Effector memory CD4-positive, alpha-beta T cell (primary cell): ENCODE results near the gene OSM.

Source experiments
- DNase-seq, 3 donors: peaks; one replicate each; pipeline ENCODE4 v3.0.0-alpha.2; 2020
- H3K27ac ChIP-seq: 2 replicates; pipeline ENCODE4 v1.7.0; 2013; ENCODE audit warnings: mild to moderate bottlenecking, low read length, moderate library complexity; ENCODE audit not compliant: insufficient read depth, poor library complexity, severe bottlenecking
- H3K27me3 ChIP-seq: replicated peaks from 2 replicates; pipeline ENCODE4 v1.7.0; 2013; ENCODE audit warnings: mild to moderate bottlenecking, low read length; ENCODE audit not compliant: insufficient read depth, control insufficient read depth, poor library complexity, severe bottlenecking
- H3K36me3 ChIP-seq: 2 replicates; pipeline ENCODE4 v1.7.0; 2013; ENCODE audit warnings: mild to moderate bottlenecking, low read length, moderate library complexity; ENCODE audit not compliant: control insufficient read depth, insufficient read depth
- H3K4me1 ChIP-seq: 2 replicates; pipeline ENCODE4 v1.7.0; 2013; ENCODE audit warnings: low read length, mild to moderate bottlenecking; ENCODE audit not compliant: control insufficient read depth, insufficient read depth, poor library complexity, severe bottlenecking
- H3K4me3 ChIP-seq: 2 replicates; pipeline ENCODE4 v1.7.0; 2013; ENCODE audit warnings: low read length, low read depth, mild to moderate bottlenecking; ENCODE audit not compliant: insufficient read depth, poor library complexity, severe bottlenecking
- H3K9me3 ChIP-seq: 2 replicates; pipeline ENCODE4 v1.7.0; 2013; ENCODE audit warnings: mild to moderate bottlenecking, low read length, moderate library complexity; ENCODE audit not compliant: control insufficient read depth

Gene OSM

DNA sequence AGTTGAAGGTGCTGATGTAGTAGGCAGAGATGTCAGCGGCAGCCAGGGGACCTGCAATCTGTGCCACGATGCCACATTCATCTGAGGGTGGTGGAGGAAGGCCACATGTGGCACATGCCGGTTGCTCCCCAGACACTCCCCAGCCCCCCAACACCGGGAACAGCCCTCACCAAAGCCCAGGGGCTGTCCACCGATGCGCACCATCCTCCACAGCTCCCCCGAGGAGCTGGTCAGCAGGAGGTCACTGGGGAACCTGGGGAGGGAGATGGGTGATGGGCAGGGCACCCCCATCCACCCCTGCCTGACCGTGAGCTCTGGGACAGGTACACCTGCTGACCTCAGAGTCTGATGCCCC lies 19.2 kb upstream of the OSM start:
- DNase-seq = no peak
- Histone ChIP-seq H3K27ac (no peak overlapping the region), H3K4me1 (peaks cover 34% of the 10 kb centered on the region), H3K9me3 (no peaks in the 10 kb centered on the region), H3K27me3 (no peaks in the 10 kb centered on the region), H3K36me3 (no peaks in the 10 kb centered on the region), H3K4me3 (no peak overlapping the region)

DNA sequence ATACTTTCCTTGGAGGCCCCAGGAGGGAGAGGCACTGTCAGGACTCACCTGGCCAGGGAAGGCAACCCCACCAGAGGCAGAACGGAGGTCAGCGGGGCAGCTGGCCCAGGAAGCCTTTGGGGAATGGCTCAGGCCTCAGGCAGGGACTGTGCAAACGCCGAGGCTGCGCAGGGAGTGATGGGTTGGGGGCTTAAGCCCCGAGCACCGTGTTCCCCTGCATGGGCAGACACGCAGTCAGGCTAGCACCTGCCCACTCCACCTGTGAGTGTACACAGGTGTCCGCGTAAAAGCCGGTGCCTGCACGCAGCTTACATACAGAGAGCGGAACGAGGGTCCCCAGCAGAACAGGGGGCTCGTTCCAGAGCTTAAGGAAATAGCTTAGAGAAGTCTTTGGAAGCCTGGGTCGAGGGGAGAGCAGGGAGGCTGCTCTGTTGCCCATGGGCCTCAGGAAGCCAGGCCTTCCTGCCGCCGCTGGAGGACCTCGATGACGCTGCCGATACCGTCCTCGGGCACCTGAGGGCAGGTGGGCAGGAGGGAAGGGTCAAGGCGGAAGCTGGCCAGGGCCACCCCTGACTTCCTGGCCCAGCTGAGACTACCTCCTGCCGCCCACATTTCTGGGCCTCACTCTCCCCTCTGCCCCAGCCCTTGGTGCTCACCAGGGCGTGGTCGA lies 18.7 kb upstream of the OSM start:
- no peaks in the 10 kb centered on the region for H3K27me3 ChIP-seq
- H3K4me3 ChIP-seq = no peak overlapping the region
- H3K4me1 ChIP-seq = peaks cover 29% of the 10 kb centered on the region
- no peaks in the 10 kb centered on the region for H3K36me3 ChIP-seq
- no peak overlapping the region for H3K27ac ChIP-seq
- DNase-seq = no peak
- no peaks in the 10 kb centered on the region for H3K9me3 ChIP-seq

DNA sequence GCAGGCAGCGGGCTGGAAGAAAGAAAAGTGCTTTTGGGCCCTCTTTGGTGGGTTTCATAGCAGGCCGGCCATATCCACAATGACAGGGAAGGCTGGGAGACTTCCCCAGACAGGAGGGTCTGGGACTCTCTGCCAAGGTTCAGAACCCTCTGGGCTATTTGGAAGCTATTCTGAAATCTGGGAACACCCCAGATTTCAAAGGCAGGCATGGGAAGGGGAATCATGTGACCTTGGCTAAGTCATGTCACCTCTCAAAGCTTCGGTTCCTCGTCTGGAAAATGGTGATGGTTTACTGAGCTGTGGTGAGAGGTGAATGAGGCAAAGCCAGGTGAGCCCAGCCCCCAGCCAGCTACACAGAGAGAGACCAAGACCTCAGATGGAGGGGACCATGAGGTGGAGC lies 18.0 kb upstream of the OSM start:
- DNase-seq = no peak
- no peak overlapping the region for H3K4me3 ChIP-seq

DNA sequence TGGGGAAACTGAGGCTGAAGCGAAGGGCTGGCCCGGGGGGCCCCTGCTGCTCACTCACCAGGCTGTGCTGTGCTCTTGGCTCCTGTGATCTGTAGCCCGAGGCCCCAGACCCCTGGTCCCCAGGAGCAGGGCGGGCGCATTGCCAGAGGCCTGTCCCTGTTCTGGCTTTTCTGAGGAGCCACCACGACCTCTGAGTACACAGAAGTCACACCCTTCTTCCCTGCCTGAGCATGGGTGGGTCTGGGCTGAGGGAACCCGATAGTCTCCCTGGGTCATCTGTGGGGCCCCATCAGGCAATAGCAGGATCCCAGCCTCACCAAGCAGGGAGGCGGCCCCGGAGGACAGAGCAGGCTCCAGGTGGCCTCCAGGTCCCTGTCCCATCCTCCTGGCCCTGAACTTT lies 17.5 kb upstream of the OSM start:
- H3K4me3 ChIP-seq = no peak overlapping the region
- H3K4me1 ChIP-seq = peaks cover 26% of the 10 kb centered on the region
- H3K27ac ChIP-seq = no peak overlapping the region

More for the DNA sequence above, 18.0 kb upstream of the OSM start:
- Histone ChIP-seq H3K4me1 (peaks cover 26% of the 10 kb centered on the region), H3K36me3 (no peaks in the 10 kb centered on the region), H3K9me3 (no peaks in the 10 kb centered on the region), H3K27me3 (no peaks in the 10 kb centered on the region), H3K27ac (no peak overlapping the region)

DNA sequence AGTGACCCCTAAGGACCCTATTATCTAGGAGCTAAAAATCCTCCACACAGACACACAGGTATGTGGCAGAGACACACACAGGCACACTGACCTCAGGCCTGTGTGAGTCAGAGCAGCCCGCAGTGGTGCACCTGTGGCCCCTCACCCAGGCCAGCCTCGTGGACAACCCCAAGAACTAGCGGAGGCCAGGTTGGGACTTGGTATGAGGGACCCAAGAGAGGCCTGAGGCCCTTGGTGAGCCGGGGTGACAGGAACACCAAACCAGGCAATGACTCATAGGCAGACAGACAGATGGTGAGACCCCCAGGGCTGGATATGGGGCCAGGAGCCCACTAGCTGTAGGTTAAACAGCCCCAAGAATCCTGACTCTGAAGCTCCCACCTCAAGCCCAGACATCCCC lies 16.7 kb upstream of the OSM start:
- H3K36me3 ChIP-seq = no peaks in the 10 kb centered on the region
- no peak overlapping the region for H3K4me3 ChIP-seq
- peaks cover 17% of the 10 kb centered on the region for H3K4me1 ChIP-seq
- DNase-seq = no peak
- H3K27ac ChIP-seq = no peak overlapping the region
- H3K27me3 ChIP-seq = no peaks in the 10 kb centered on the region
- H3K9me3 ChIP-seq = no peaks in the 10 kb centered on the region

More for the DNA sequence above, 17.5 kb upstream of the OSM start:
- no peaks in the 10 kb centered on the region for H3K36me3 ChIP-seq
- no peaks in the 10 kb centered on the region for H3K9me3 ChIP-seq
- DNase-seq = no peak
- H3K27me3 ChIP-seq = no peaks in the 10 kb centered on the region

DNA sequence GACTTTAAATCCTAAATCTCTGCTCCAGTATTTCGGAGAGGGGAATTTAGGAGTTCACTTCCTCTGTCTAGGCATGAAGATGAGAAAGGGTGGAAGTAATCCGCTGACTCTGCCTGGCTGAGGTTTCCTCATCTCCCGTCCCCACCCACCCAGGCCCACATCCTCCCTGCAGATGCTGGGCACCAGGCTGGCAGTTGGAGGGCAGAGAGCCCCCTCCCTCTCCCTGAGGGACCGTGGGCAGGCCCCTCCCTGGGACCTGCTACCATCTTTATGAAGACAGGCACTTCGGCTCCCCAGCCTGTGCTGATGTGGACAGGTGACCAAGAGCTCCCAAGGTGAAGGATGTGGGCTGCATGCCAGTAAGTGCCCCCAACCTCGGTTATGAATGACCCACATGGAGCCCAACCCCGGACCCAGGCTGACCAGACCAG lies 16.0 kb upstream of the OSM start:
- Histone ChIP-seq H3K4me1 (peaks cover 11% of the 10 kb centered on the region), H3K9me3 (no peaks in the 10 kb centered on the region), H3K27ac (no peak overlapping the region), H3K27me3 (no peaks in the 10 kb centered on the region), H3K4me3 (no peak overlapping the region), H3K36me3 (no peaks in the 10 kb centered on the region)
- no peak for DNase-seq

DNA sequence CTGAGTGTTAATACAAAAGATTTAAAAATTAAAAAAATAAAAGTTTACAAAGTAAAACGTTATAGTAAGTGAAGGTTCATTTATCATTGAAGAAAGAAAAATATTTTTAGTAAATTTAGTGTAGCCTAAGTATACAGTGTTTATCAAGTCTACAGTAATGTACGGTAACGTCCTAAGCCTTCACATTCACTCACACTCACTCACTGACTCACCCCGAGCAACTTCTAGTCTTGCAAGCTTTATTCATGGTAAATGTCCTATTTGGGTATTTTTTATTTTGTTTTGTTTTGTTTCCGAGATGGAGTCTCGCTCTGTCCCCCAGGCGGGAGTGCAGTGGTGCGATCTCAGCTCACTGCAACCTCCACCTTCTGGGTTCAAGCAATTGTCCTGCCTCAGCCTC lies 13.9 kb upstream of the OSM start:
- H3K9me3 ChIP-seq = no peaks in the 10 kb centered on the region
- DNase-seq = no peak
- no peaks in the 10 kb centered on the region for H3K27me3 ChIP-seq
- no peak overlapping the region for H3K27ac ChIP-seq
- peaks cover 20% of the 10 kb centered on the region for H3K4me1 ChIP-seq
- no peak overlapping the region for H3K4me3 ChIP-seq
- H3K36me3 ChIP-seq = no peaks in the 10 kb centered on the region

DNA sequence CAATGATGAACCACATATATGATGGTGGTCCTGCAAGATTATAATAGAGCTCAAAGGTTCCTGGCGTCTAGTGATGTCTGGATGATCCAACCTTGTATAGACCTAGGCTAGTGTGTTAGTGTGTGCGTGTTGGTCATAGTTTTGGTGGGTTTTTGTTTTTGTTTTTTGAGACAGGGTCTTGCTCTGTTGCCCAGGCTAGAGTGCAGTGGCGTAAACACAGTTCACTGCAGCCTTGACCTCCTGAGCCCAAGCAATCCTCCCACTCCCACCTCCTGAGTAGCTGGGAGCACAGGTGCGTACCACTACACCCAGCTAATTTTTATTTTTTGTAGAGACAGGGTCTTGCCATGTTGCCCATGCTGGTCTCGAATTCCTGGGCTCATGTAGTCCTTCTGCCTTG lies 13.3 kb upstream of the OSM start:
- Histone ChIP-seq H3K27me3 (no peaks in the 10 kb centered on the region), H3K4me1 (peaks cover 26% of the 10 kb centered on the region), H3K4me3 (no peak overlapping the region), H3K36me3 (no peaks in the 10 kb centered on the region), H3K9me3 (no peaks in the 10 kb centered on the region), H3K27ac (no peak overlapping the region)
- DNase-seq = no peak

DNA sequence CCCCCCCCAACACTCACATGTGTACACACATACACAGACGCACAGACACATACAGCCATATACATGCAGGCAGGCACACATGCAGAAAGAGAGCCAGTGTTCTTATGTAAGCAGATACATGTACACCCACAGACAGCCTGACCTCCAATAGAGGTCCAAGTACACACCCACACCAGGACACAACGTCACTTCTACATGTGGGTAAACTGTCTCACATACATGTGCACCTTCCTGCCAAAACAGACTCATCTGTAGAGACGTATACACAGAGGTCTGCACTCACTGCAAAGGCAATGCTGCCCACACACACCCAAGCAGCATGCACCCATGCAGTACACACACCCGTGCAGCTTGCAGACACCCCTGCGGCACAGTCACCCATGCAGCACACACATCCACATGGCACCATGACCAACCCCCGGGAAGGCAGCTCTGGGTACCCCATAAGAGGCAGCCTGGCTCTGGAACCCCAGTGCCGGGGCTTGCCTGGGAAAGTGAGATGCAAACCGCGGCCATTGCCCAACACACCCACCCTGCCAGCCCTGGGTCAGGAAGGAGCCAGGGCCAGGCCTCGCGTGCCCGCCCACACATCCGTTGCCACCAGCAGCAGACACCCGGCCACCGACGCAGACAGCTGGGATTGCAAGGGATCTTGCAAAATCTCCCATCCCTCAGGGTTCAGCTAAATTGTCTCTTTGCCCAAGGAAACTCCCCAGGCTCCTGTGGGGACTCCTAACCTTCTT lies 12.6 kb upstream of the OSM start:
- Histone ChIP-seq H3K9me3 (no peaks in the 10 kb centered on the region), H3K4me1 (peaks cover 26% of the 10 kb centered on the region), H3K36me3 (no peaks in the 10 kb centered on the region), H3K4me3 (no peak overlapping the region), H3K27ac (no peak overlapping the region), H3K27me3 (no peaks in the 10 kb centered on the region)
- DNase-seq = no peak

DNA sequence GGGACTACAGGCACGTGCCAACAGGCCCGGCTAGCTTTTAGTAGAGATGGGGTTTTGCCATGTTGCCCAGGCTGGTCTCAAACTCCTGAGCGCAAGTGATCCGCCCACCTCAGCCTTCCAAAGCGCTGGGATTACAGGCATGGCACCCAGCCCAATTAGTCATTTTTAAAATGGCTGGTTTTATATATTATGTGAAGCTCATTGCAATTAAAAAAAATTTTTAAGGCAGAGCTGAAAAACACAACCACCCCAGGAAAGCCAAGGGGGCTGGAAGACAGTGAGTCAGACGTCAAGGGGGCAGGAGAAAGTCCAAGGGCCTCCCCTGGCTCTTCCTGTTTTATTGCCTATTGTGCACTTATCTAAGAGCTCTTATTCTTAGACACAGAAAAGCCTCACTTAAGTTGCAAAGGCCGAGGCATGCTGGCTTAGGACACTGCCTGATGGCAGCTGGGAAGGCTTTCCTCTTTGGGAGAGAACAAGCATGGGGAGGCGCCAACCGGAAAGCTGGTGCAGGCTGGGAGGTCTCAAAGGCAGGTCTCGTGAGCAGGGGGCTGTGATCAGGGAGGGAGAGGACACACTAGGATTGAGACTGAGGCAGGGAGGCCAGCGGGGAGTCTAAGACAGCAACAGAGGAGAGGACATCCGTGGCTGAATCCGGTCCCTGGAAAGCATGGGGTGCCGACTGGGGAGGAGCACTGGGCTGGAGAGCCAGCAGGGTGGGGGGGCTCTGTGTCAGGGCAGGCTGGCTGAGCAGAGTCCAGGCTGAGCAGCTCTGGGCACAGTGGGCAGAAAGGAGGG lies 11.1 kb upstream of the OSM start:
- Histone ChIP-seq H3K27ac (no peak overlapping the region), H3K4me1 (peaks cover 20% of the 10 kb centered on the region), H3K9me3 (no peaks in the 10 kb centered on the region), H3K27me3 (no peaks in the 10 kb centered on the region), H3K36me3 (no peaks in the 10 kb centered on the region), H3K4me3 (no peak overlapping the region)
- no peak for DNase-seq
